Mucosa of gallbladder (tissue), 1 donor: ENCODE data around the gene CCDC38. TPM values are rescaled to one million over a fixed set of nuclear protein-coding genes. Genes with fewer than 3 reads are reported as not detected.

ENCODE experiments used
- DNase-seq: peaks from one replicate; pipeline ENCODE4 v3.0.0-alpha.2; 2020; ENCODE audit warnings: low spot score
- total RNA-seq: library from RNA; stranded (reverse); gene quantifications from one replicate; pipeline ENCODE4 v1.2.1, GENCODE V29; 2021
- donor health status: DM: no; HTN: no; CAD: no.

Gene CCDC38
- total RNA-seq, 1 donor from 2014 or later: not detected

DNA sequence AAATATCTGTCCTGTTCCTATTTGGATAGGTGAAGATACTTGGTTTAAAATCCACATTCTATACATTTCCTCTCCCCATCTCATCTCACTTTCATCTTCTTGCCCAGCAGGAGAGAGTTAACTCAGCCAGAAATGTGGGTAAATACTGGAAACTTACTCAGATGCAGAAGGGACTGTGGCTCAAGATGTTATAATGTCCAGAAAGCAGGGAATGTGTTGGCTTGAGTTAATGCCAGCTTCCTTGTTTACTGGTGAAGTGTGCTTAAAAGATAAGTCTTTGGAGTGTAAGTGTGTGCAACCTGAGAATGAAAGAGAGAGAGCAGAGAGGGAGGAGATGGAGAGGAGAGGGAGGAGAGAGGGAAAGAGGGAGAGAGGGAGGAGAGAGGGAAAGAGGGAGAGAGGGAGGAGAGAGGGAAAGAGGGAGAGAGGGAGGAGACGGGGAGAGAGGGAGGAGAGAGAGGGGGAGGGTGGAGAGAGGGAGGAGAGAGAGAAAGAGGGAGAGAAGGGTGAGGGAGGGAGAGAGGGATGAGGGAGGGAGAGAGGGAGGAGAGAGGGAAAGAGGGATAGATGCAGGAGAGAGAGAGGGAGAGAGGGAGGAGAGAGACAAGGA, 105.7 kb downstream of the CCDC38 start:
- no peak for DNase-seq

DNA sequence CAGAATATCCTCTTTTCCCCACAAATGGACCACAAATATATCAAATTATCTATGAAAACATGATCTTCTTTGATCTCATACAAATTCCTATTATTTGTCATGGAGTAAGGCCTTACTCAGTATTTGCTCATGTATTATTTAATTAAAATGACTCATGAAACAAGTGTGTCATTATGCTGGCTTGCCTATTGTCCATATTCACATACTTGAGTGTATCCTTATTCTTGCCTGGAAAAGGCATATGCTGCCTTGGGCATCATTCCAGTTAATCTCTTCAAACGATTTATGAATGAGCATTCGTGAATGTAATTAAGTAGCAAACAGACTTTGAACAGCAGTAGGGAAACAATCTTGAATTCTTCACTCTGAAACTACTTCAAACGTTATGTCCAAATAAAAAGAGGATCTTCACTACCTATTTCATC, 106.2 kb downstream of the CCDC38 start:
- no peak for DNase-seq

DNA sequence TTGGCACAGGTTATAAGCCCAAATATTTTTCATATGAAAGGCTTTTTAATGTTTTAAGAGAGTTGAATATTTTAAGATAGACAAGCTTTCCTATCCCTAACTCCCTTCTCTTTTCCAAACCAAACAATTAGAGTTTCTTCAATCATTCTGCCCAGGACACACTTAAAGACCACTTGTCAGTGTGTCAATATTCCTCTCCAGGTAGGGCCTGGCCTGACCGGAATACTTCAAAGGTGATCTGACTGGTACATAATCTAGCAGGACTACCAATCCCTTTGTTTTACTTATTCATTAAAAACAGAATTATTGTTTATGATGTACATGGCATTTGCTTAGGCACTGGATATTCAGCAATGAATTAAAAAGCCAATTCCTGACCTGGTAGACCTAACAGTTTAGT, 107.8 kb downstream of the CCDC38 start:
- DNase-seq: no peak

DNA sequence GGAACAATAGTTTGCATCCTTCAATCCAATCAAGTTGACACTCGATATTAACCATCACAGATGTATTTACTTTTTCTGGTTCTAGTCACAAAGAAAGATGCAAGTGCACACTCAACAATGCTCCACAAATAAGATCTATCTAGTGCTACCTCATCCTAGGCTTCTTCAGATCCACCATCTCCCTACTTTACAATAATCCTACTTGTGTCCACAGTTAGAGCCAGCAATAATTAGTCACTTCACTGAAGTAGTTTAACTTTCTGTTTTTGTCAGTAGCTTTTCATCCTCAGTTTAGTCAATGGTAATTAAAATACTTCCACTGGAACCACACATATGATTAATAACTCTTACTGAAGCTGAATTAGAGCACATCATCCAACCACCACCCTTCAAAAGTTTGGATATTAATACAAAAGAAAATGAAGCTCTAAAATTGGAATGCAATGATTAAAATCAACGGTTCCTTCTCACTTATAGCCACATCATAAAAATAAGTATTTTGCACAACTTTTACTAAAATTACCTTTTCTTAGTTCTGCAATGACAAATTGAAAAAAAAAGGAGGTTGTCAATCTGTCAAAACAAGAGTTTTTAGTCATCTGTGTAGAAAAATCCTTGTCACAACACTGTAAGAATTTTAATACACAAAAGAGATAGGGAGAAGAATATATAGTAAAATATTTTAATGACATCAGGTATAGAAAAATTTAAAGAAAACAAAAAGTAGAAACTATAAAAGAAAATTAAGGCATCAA, 111.9 kb downstream of the CCDC38 start:
- no peak for DNase-seq

DNA sequence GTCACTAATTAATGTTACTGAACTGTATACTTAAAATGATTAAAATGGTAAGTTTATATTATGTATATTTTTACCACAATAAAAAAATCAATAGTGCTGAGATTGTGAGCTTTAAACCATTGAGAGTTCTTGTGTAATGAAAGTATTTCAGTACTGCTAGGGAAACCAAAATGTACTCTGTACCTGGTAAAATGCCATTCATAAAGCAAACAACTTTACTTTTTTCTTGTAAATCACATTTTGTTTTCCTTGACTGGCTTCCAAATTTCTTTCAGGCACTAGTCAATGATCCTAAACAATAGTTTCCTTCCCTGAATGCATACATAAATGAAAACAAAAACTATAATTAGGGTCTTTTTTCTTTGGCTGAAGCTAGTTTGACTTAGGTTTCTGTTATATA, 113.0 kb downstream of the CCDC38 start:
- DNase-seq: no peak

DNA sequence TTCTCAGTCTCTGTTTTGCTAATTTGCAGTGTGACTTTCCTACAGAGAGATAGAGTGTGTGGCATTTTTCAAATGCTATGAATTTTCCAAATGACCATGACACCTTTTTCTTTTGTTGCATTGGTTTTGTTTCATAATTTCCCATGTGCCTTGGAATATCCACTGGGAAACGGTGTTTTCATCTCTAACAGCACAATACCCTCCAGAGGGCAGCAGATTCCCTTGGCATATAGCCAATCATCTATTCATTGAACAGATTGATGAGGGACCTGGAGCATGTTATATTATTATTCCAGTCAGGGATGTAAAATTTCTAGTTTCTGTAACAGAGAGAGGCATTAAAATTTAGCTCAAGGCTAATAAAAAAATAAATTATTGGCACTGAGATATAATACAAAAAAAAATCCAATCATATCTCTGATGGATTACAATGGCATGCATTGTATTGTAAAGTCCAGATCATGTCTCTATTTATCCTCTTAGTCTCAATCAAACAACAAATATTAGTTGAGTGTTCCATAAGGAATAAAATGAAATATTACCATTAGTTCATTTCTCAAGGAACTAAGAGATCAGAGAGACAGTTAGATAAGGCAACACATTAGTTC, 122.2 kb downstream of the CCDC38 start:
- peak; percentile 69 for DNase-seq

Other genes with a start within 250 kb of the CCDC38 start
- gene NTN4, start 151.8 kb downstream of the CCDC38 start, total RNA-seq: 35.1 TPM
- 10.9 TPM for gene SNRPF, start 83.7 kb downstream of the CCDC38 start, total RNA-seq
- gene AMDHD1, start 717 bp upstream of the CCDC38 start, total RNA-seq: 1.2 TPM
- gene HAL, start 53.7 kb upstream of the CCDC38 start, total RNA-seq: 0.58 TPM
- gene LTA4H, start 93.0 kb upstream of the CCDC38 start, total RNA-seq: 62.1 TPM